GM12872 (cell line): ENCODE data around the gene MT1M.
A peak's percentile ranks its signal among the peaks of the same experiment; 100 is the strongest.

Experiments used
- CTCF ChIP-seq: IDR thresholded peaks from 3 replicates; pipeline ENCODE4 v1.5.1; 2011; ENCODE audit warnings: low read depth, mild to moderate bottlenecking, low read length, moderate library complexity; ENCODE audit not compliant: insufficient read depth

MT1M gene

GRCh38 chr16:56626685-56627084 lies 5.8 kb upstream of the MT1M start:
- TF ChIP-seq CTCF = no peak

GRCh38 chr16:56628486-56629350 lies 3.7 kb upstream of the MT1M start:
- no peak for TF ChIP-seq CTCF

- TF ChIP-seq CTCF = no peak
Observed at GRCh38 chr16:56629531-56629930, 2.9 kb upstream of the MT1M start.

DNA sequence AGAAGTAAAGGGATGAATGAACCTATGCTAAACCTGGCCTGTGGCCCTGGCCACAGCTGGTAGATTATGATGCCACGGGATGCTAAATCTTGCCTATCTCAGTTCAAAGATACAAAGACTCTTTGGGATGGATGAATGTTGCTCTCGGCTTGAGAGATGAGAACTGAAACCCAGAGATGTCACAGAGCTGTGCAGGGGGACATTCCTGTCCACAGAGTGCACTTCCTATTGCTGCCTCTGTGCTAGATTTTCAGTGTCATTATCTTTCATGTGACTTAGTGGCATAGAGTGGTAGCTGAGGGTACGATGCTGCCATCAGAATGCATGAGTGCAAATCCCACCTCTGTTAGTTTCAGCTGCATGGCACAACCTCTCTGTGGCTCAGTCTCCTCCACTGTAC lies 2.3 kb upstream of the MT1M start:
- TF ChIP-seq CTCF = peak; percentile 42; the same call in 2 of the 3 replicates

- no peak for TF ChIP-seq CTCF
Observed at GRCh38 chr16:56631197-56631596, 1.3 kb upstream of the MT1M start.

- TF ChIP-seq CTCF = no peak
Observed at GRCh38 chr16:56631832-56632155, 665 bp upstream of the MT1M start.

- no peak for TF ChIP-seq CTCF
Observed at GRCh38 chr16:56632848-56633365, 448 bp downstream of the MT1M start.
